AG10803 (cell line): ENCODE results near the gene ESCO1.

Experiments
- DNase-seq: peaks from one replicate; pipeline ENCODE4 v3.0.0; 2010; ENCODE audit warnings: low read depth
- H3K4me3 ChIP-seq: 2 replicates; pipeline ENCODE4 v1.5.1; 2011; ENCODE audit warnings: mild to moderate bottlenecking, low read length, control low read depth
- CTCF ChIP-seq: conservative IDR thresholded peaks from 2 replicates; pipeline ENCODE4 v1.5.1; 2011; ENCODE audit warnings: mild to moderate bottlenecking, low read length, control low read depth, inconsistent platforms

The ESCO1 gene

DNA sequence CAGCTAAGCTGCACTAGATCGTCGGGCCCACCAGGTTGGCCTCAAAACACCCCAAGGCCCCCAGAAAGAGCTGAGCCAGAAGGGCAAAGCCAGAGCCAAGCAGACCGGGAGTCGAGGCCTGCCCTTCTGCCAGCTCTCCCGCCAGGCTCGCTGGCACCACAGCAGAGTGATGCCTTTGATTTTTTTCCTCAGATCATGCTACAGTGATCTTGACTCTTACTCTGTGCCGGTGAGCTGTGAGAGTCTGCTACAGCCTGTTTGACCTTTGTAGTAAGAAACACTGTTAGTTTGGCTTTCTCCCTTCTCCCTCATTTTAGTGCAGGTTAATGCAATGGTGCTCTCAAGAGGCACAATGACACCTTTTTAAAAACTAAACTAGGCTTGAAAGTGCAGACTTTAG, 97.8 kb downstream of the ESCO1 start:
- no peak overlapping the region for H3K4me3 ChIP-seq
- no peak for DNase-seq
- no peak for TF ChIP-seq CTCF

GRCh38 chr18:21499997-21500396, 100.5 kb downstream of the ESCO1 start:
- H3K4me3 ChIP-seq, result no peak overlapping the region
- no peak for TF ChIP-seq CTCF
- DNase-seq, result no peak

GRCh38 chr18:21496277-21496835, 104.1 kb downstream of the ESCO1 start:
- TF ChIP-seq CTCF, result no peak
- no peak overlapping the region for H3K4me3 ChIP-seq
- DNase-seq, result no peak

DNA sequence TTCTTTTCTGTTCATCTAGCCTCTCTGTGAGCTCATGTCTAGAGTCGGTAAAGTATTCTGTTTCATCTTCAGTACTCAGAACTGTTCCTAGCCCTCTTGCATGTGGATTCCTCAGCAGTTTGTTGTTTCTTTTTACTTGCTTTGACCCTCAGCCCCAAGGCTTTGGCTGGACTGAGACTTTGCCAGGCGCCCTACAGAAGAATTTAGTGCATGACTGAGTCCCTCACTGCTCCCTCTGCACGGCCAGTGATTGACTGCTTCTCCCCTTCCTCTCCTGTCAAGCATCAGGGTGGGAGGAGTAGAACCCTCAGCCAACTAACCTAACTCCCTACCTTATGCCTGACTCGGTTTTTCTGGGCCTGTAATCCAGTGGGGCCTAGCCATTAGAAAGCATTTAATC, 109.8 kb downstream of the ESCO1 start:
- DNase-seq, result no peak
- TF ChIP-seq CTCF, result no peak
- no peak overlapping the region for H3K4me3 ChIP-seq

DNA sequence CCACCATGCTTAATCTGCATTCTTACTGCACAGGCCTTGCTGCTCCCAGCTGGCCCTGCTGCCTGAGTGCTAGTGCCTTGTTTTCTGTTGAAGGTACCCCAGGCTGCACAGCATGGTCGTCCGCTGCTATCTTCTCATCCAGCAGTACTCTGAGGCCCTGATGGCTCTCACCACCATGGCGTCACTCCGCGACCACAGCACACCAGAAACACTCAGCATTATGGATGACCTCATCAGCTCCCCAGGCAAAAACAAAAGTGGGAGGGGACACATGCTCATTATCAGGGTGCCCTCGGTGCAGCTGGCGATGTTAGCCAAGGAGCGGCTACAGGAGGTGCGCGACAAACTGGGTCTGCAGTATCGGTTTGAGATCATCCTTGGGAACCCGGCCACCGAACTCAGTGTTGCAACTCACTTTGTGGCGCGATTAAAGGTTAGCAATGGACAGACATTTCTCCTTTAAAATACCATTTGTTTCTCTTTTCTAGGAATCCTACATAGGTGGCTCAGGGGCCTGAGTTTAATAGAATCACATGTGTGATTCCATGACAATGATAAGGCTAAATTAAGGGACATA, 110.5 kb downstream of the ESCO1 start:
- no peak for TF ChIP-seq CTCF
- H3K4me3 ChIP-seq, result no peak overlapping the region
- no peak for DNase-seq

GRCh38 chr18:21489119-21489750, 111.3 kb downstream of the ESCO1 start:
- peak; percentile 43 for DNase-seq
- peak; percentile 68 for TF ChIP-seq CTCF
- H3K4me3 ChIP-seq, result no peak overlapping the region

- no peak for TF ChIP-seq CTCF
- H3K4me3 ChIP-seq, result no peak overlapping the region
- no peak for DNase-seq
Measured at GRCh38 chr18:21486905-21487437, 113.5 kb downstream of the ESCO1 start.
